SK-N-MC (cell line): Measurements from ENCODE around the gene SMO.

Experiments
- EZH2 ChIP-seq: fragments of 200-600 bp; sonication (generic); IDR thresholded peaks from one replicate; pipeline ENCODE4 v1.6.1; 2017; ENCODE audit warnings: antibody characterized with exemption
- FOXP2 ChIP-seq: optimal IDR thresholded peaks from 2 replicates; pipeline ENCODE3; 2011; ENCODE audit warnings: mild to moderate bottlenecking, moderate library complexity; ENCODE audit not compliant: insufficient read depth; ENCODE audit errors: extremely low read length, control extremely low read depth
- POLR2AphosphoS5 ChIP-seq: IDR thresholded peaks from 2 replicates; pipeline ENCODE4 v1.6.1; 2012; ENCODE audit warnings: mild to moderate bottlenecking, low read depth, low read length, borderline replicate concordance

- no peak for TF ChIP-seq POLR2AphosphoS5
- no peak for TF ChIP-seq EZH2
- no peak for TF ChIP-seq FOXP2
Observed at GRCh38 chr7:129262324-129262723, 73.9 kb downstream of the SMO start.
